Lower leg skin (tissue), 4 donors: ENCODE data around the gene PITPNM3. TPM values are rescaled to one million over a fixed set of nuclear protein-coding genes. Genes with fewer than 3 reads are reported as not detected.

Source experiments
- DNase-seq, 2 donors: peaks; one replicate each; pipeline ENCODE4 v3.0.0-alpha.2; 2019; ENCODE audit warnings: low spot score in 2 of 2
- H3K4me3 ChIP-seq: fragments of 200-600 bp; sonication (generic); 2 replicates; pipeline ENCODE4 v1.5.1; 2017; ENCODE audit warnings: mild to moderate bottlenecking, low read depth; ENCODE audit not compliant: poor library complexity, severe bottlenecking
- POLR2A ChIP-seq, 2 donors: fragments of 450-650 bp; IDR thresholded peaks; one replicate each; pipeline ENCODE4 v1.6.1; 2016 to 2017; ENCODE audit warnings: antibody characterized with exemption in 2 of 2, mild to moderate bottlenecking in 1 of 2, moderate library complexity in 1 of 2
- WGBS, 2 donors: methylation state at CpG; one replicate each; pipeline ENCODE4 v1.1.5; 2018; 5-methylcytosine and 5-hydroxymethylcytosine counted together
- intact Hi-C: fragments of 100-400 bp; cut with DNase I; formaldehyde crosslinking; loops from one replicate; pipeline ENCODE4 v1.15.0; 2023; ENCODE audit warnings: low total_unique reads
- total RNA-seq, 4 donors: library from RNA; depleted of rRNA; stranded (reverse); fragments of >200 nt; gene quantifications; one replicate each; pipeline ENCODE4 v1.1.0, GENCODE V29; 2016
- TF ChIP-seq, protein P1 (sequence below), 3 donors: fragments of 450-650 bp; IDR thresholded peaks; one replicate each; pipeline ENCODE4 v1.5.1; 2016; ENCODE audit warnings: antibody characterized with exemption in 3 of 3, mild to moderate bottlenecking in 3 of 3, moderate library complexity in 2 of 3

The PITPNM3 gene
- total RNA-seq, 4 donors from 2014 or later = 11.9 to 19.5 (median 16.3) TPM

GRCh38 chr17:6461246-6461645, 95.1 kb downstream of the PITPNM3 start:
- intact Hi-C loops = no loop called here
- 88 to 91% methylated on average over 6 to 9 of the region's 14 CpGs for WGBS, 2 donors
- H3K4me3 ChIP-seq = no peak overlapping the region
- TF ChIP-seq POLR2A (IDR thresholded peaks at IDR 0.05) = no peak
- TF ChIP-seq, protein P1, sequence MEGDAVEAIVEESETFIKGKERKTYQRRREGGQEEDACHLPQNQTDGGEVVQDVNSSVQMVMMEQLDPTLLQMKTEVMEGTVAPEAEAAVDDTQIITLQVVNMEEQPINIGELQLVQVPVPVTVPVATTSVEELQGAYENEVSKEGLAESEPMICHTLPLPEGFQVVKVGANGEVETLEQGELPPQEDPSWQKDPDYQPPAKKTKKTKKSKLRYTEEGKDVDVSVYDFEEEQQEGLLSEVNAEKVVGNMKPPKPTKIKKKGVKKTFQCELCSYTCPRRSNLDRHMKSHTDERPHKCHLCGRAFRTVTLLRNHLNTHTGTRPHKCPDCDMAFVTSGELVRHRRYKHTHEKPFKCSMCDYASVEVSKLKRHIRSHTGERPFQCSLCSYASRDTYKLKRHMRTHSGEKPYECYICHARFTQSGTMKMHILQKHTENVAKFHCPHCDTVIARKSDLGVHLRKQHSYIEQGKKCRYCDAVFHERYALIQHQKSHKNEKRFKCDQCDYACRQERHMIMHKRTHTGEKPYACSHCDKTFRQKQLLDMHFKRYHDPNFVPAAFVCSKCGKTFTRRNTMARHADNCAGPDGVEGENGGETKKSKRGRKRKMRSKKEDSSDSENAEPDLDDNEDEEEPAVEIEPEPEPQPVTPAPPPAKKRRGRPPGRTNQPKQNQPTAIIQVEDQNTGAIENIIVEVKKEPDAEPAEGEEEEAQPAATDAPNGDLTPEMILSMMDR (IDR thresholded peaks at IDR 0.05) = no peak
- no peak for DNase-seq

GRCh38 chr17:6460531-6461161, 95.7 kb downstream of the PITPNM3 start:
- H3K4me3 ChIP-seq = no peak overlapping the region
- WGBS, 2 donors = 79 to 86% methylated on average over 9 of the region's 9 CpGs
- TF ChIP-seq POLR2A (IDR thresholded peaks at IDR 0.05) = no peak
- DNase-seq = no peak
- intact Hi-C loops = no loop called here

GRCh38 chr17:6458460-6458950, 97.8 kb downstream of the PITPNM3 start:
- DNase-seq = no peak
- no peak overlapping the region for H3K4me3 ChIP-seq
- intact Hi-C loops = no loop called here
- TF ChIP-seq, protein P1 (IDR thresholded peaks at IDR 0.05) = no peak
- no peak for TF ChIP-seq POLR2A (IDR thresholded peaks at IDR 0.05)
- 82 to 91% methylated on average over 14 of the region's 14 CpGs for WGBS, 2 donors

DNA sequence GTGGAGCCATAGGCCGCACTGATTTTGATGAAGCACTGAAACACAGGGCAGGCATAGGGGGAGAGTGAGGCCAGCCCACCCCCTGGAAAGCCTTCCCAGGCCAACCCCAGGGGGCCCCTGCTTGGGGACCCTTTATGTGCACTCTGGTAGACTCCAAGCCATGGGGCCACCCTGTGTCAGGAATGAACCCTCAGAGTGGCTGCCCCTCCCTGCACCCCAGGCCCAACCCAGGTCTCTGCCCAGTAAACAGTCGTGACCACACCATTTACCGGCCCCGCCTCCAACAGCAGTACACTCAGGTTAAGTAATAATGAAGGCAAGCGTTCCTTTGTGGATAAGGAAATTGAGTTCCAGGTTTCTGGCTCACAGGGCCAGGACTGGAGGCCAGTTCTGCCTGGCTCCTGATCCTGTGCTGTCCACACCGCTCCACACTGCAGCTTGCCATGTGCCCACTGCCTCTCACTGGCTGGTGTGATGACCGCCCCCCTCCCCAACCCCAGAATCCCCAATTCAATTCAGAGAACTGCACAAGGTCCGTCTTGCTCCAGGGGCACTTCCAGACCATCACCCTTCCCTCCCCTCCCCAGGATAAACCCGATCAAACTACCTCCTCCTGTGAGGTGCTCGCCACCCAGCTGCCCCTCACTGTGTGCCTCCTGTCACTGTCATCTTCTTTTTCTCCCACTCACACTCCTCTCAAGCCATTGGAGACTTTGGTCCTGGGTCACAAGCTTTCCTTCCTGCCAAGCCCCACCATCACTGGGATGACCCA, 98.5 kb downstream of the PITPNM3 start:
- no peak overlapping the region for H3K4me3 ChIP-seq
- intact Hi-C loops = no loop called here
- WGBS, 2 donors = 77% methylated on average over 10 of the region's 10 CpGs
- DNase-seq = no peak
- TF ChIP-seq, protein P1 (IDR thresholded peaks at IDR 0.05) = no peak
- no peak for TF ChIP-seq POLR2A (IDR thresholded peaks at IDR 0.05)

GRCh38 chr17:6456914-6457687, 99.3 kb downstream of the PITPNM3 start:
- no peak overlapping the region for H3K4me3 ChIP-seq
- intact Hi-C loops = no loop called here
- no peak for DNase-seq
- TF ChIP-seq, protein P1 (IDR thresholded peaks at IDR 0.05) = no peak
- TF ChIP-seq POLR2A (IDR thresholded peaks at IDR 0.05) = no peak
- WGBS, 2 donors = 74% methylated on average over 14 of the region's 14 CpGs

GRCh38 chr17:6456321-6456720, 100.0 kb downstream of the PITPNM3 start:
- H3K4me3 ChIP-seq = no peak overlapping the region
- WGBS, 2 donors = 76 to 88% methylated on average over 9 of the region's 9 CpGs
- DNase-seq = no peak
- TF ChIP-seq POLR2A (IDR thresholded peaks at IDR 0.05) = no peak
- TF ChIP-seq, protein P1 (IDR thresholded peaks at IDR 0.05) = no peak
- intact Hi-C loops = no loop called here
